K562 (cell line): ENCODE results near the gene SCARF2. TPM values are rescaled to one million over a fixed set of nuclear protein-coding genes. Genes with fewer than 3 reads are reported as not detected.
"Not testable (repeated sequence)": the region's sequence is repeated elsewhere in the genome, so short reads cannot be mapped to it uniquely, and the experiment has no call there.

Experiments used
- ATAC-seq: fragments of 200-7000 bp; cut with Tn5 transposase; 3 replicates; pipeline ENCODE4 v1.9.1; 2020; ENCODE audit warnings: moderate library complexity
- BruUV-seq: library from RNA; stranded (reverse); fragments of 400-500 nt; replicated peaks from 2 replicates; lab custom pipeline; 2021; lab: Mats Ljungman, UMichigan
- CTCF ChIA-PET: fragments of 300-600 bp; formaldehyde crosslinking; extraction: SDS; loops from one replicate; lab custom pipeline; 2021; ENCODE audit warnings: low intra/inter-chr PET ratio; lab: Yijun Ruan, JAX
- POLR2A ChIA-PET: fragments of 300-600, 350-650 bp; sonication (Branson Sonifier 250); formaldehyde crosslinking; extraction: SDS; loops from one replicate; lab custom pipeline; 2021; ENCODE audit warnings: antibody characterized with exemption, inconsistent platforms; lab: Yijun Ruan, JAX
- DNase-seq, 4 experiments: peaks; one replicate each; pipeline versions ENCODE4 v3.0.0 to v3.0.0-alpha.2; 2011 to 2018; ENCODE audit warnings: low spot score in 3 of 4, mixed read lengths in 3 of 4; ENCODE audit errors: extremely low read depth in 1 of 4
- FAIRE-seq: peaks from 2 replicates; lab custom pipeline; 2011; peaks lifted over from hg19 to GRCh38; lab: Jason Lieb, UNC
- H2AFZ ChIP-seq: 2 replicates; pipeline ENCODE4 v1.6.0; 2011; ENCODE audit warnings: low read depth, low read length, control low read depth, inconsistent platforms
- H3K27ac ChIP-seq: fragments of 200-600 bp; 3 replicates; pipeline ENCODE4 v1.8.0; 2011; ENCODE audit warnings: low read depth, mild to moderate bottlenecking, control low read depth, inconsistent platforms, low read length, moderate library complexity, mixed read lengths; ENCODE audit errors: extremely low read depth
- H3K27me3 ChIP-seq, 2 experiments: fragments of 300-600 bp in 1 of 2; 2 replicates in 1 of 2; 3 replicates in 1 of 2; pipeline versions ENCODE4 v1.6.0 to v1.8.0; 2011; ENCODE audit warnings: inconsistent platforms in 2 of 2, low read length in 2 of 2, mild to moderate bottlenecking in 1 of 2, mixed read lengths in 1 of 2, moderate library complexity in 1 of 2; ENCODE audit not compliant: control insufficient read depth in 2 of 2, insufficient read depth in 2 of 2
- H3K36me3 ChIP-seq: fragments of 300-600 bp; 3 replicates; pipeline ENCODE4 v1.8.0; 2011; ENCODE audit warnings: mild to moderate bottlenecking, low read length, inconsistent platforms; ENCODE audit not compliant: control insufficient read depth, insufficient read depth
- H3K4me1 ChIP-seq, 2 experiments: fragments of 200-600 bp in 1 of 2; replicated peaks in 1 of 2; 2 replicates in 1 of 2; 3 replicates in 1 of 2; pipeline versions ENCODE4 v1.5.1 to v1.8.0; 2011; ENCODE audit warnings: inconsistent platforms in 2 of 2, low read length in 2 of 2, mild to moderate bottlenecking in 1 of 2, mixed read lengths in 1 of 2, moderate library complexity in 1 of 2; ENCODE audit not compliant: control insufficient read depth in 2 of 2, insufficient read depth in 2 of 2
- H3K4me2 ChIP-seq: 2 replicates; pipeline ENCODE4 v1.6.1; 2011; ENCODE audit warnings: low read length, control low read depth, inconsistent platforms, mixed read lengths; ENCODE audit not compliant: insufficient read depth
- H3K4me3 ChIP-seq: fragments of 200-600 bp; sonication (generic), shearing (Covaris generic); 2 replicates; pipeline ENCODE4 v1.5.1; 2016; ENCODE audit warnings: control low read depth, inconsistent platforms
- H3K79me2 ChIP-seq: fragments of 200-600 bp; 3 replicates; pipeline ENCODE4 v1.8.0; 2011; ENCODE audit warnings: low read length, inconsistent platforms; ENCODE audit not compliant: control insufficient read depth, insufficient read depth
- H3K9ac ChIP-seq, 2 experiments: 2 replicates each; pipeline versions ENCODE4 v1.6.0 to v1.6.1; 2011; ENCODE audit warnings: low read depth in 2 of 2, low read length in 2 of 2, control low read depth in 1 of 2, inconsistent platforms in 1 of 2, mild to moderate bottlenecking in 1 of 2, mixed read lengths in 1 of 2; ENCODE audit not compliant: insufficient read depth in 1 of 2
- H3K9me1 ChIP-seq: one replicate; pipeline ENCODE4 v1.6.0; 2011; ENCODE audit warnings: inconsistent platforms, mild to moderate bottlenecking, low read length, moderate library complexity; ENCODE audit not compliant: control insufficient read depth, insufficient read depth
- H3K9me3 ChIP-seq: replicated peaks from 2 replicates; pipeline ENCODE4 v1.5.1; 2011; ENCODE audit warnings: low read depth, low read length, inconsistent platforms; ENCODE audit not compliant: control insufficient read depth, insufficient read depth
- H4K20me1 ChIP-seq: replicated peaks from 2 replicates; pipeline ENCODE4 v1.6.1; 2011; ENCODE audit warnings: low read length, inconsistent platforms, mixed read lengths; ENCODE audit not compliant: control insufficient read depth, insufficient read depth
- BCOR ChIP-seq: fragments of 450-650 bp; IDR thresholded peaks from 2 replicates; pipeline ENCODE4 v1.6.1; 2016
- CSDE1 ChIP-seq, 2 experiments: fragments of 450-650 bp; IDR thresholded peaks; 2 replicates each; pipeline ENCODE4 v1.6.1; 2016; ENCODE audit warnings: mild to moderate bottlenecking in 1 of 2
- EGR1 ChIP-seq: fragments of 450-650 bp; conservative IDR thresholded peaks from 2 replicates; pipeline ENCODE4 v1.6.1; 2017; ENCODE audit warnings: mild to moderate bottlenecking
- EZH2 ChIP-seq: IDR thresholded peaks from 2 replicates; pipeline ENCODE4 v1.6.1; 2012; ENCODE audit warnings: low read depth, mild to moderate bottlenecking, inconsistent platforms, low read length, borderline replicate concordance
- MYNN ChIP-seq, 2 experiments: sonication (generic); formaldehyde crosslinking in 1 of 2; IDR thresholded peaks; 2 replicates each; pipeline versions ENCODE4 v1.5.0 to v1.6.1; 2016 to 2020; ENCODE audit warnings: antibody characterized with exemption in 1 of 2, missing genetic modification reagents in 1 of 2
- OTX1 ChIP-seq: fragments of 450-650 bp; formaldehyde crosslinking; IDR thresholded peaks from 2 replicates; pipeline ENCODE4 v1.4.0; 2022; ENCODE audit warnings: mild to moderate bottlenecking
- TSHZ1 ChIP-seq: fragments of 250-450 bp; sonication (Bioruptor Pico); IDR thresholded peaks from 2 replicates; pipeline ENCODE4 v1.4.0; 2020; ENCODE audit warnings: mild to moderate bottlenecking, moderate library complexity
- ZNF282 ChIP-seq: sonication (generic); formaldehyde crosslinking; IDR thresholded peaks from 2 replicates; pipeline ENCODE4 v1.8.1; 2023; ENCODE audit warnings: missing genetic modification reagents
- ZNF75A ChIP-seq: fragments of 450-650 bp; formaldehyde crosslinking; IDR thresholded peaks from 2 replicates; pipeline ENCODE4 v1.4.0; 2020; ENCODE audit warnings: mild to moderate bottlenecking
- WGBS: fragments of 100-300 bp; shearing (Covaris generic); methylation state at CpG from one replicate; pipeline ENCODE4 v1.1.6; 2016; ENCODE audit warnings: low coverage, mixed read lengths; ENCODE audit not compliant: insufficient coverage; ENCODE audit errors: missing lambda C conversion rate; 5-methylcytosine and 5-hydroxymethylcytosine counted together
- in situ Hi-C: fragments of 300-500 bp; cut with MboI; formaldehyde crosslinking; loops from 4 replicates; pipeline ENCODE4 v1.15.0; 2018; ENCODE audit warnings: inconsistent platforms, mixed read lengths
- intact Hi-C: fragments of 100-400 bp; cut with micrococcal nuclease; formaldehyde crosslinking; loops from 2 replicates; pipeline ENCODE4 v1.14.2; 2022
- polyA plus RNA-seq, 8 experiments: library from polyadenylated mRNA; depleted of rRNA in 4 of 8; stranded (reverse) in 5 of 8; unstranded in 3 of 8; fragments of >200 nt; fragmentation: Nextera tagmentation in 2 of 8; fragmentation: Illumina TruSeq in 1 of 8; extraction: Ambion mirVana in 2 of 8; extraction: Trizol in 1 of 8; gene quantifications; 2 replicates each; pipeline versions ENCODE4 v1.2.1 to v1.2.3, GENCODE V29; 2011 to 2014; ENCODE audit warnings: inconsistent platforms in 1 of 8, missing spikeins in 1 of 8
- total RNA-seq, 7 experiments: library from RNA; depleted of rRNA in 6 of 7; stranded (reverse); fragments of >200 nt in 6 of 7; fragmentation: Illumina TruSeq in 2 of 7; extraction: Trizol in 2 of 7; gene quantifications; 2 replicates each; pipeline versions ENCODE4 v1.2.1 to v1.2.3, GENCODE V29; 2011 to 2021; ENCODE audit warnings: low replicate concordance in 1 of 7

The SCARF2 gene
- total and polyA plus RNA-seq, 9 of the 15 experiments (the other 6 are each of a cell fraction or from before 2014, with no cell fraction given) = 0.06 to 0.32 (median 0.21) TPM; not detected in 5

- no peak for TF ChIP-seq ZNF282 (CRISPR knock-in tag)
- no peak for TF ChIP-seq CSDE1 (IDR thresholded peaks at IDR 0.05)
- TF ChIP-seq ZNF75A (CRISPR knock-in tag) = no peak
- TF ChIP-seq TSHZ1 (CRISPR knock-in tag) = no peak
- no peak for TF ChIP-seq MYNN (IDR thresholded peaks at IDR 0.05)
- peak; percentile 46; the same call in 1 of the 2 replicates for TF ChIP-seq MYNN (CRISPR knock-in tag; IDR thresholded peaks at IDR 0.05)
Observed at GRCh38 chr22:20378110-20378509, 59.5 kb downstream of the SCARF2 start (continued).

GRCh38 chr22:20376983-20377382, 60.6 kb downstream of the SCARF2 start:
- WGBS = 5% methylated on average over 11 of the region's 11 CpGs
- in situ Hi-C loops, CTCF ChIA-PET, H4K20me1 ChIP-seq, ATAC-seq, H3K27ac ChIP-seq, H3K9me1 ChIP-seq, DNase-seq, FAIRE-seq, H3K4me2 ChIP-seq, H3K4me1 ChIP-seq, BruUV-seq, intact Hi-C loops, H3K9me3 ChIP-seq, H2AFZ ChIP-seq, H3K36me3 ChIP-seq, H3K9ac ChIP-seq, H3K79me2 ChIP-seq, H3K4me3 ChIP-seq: not testable (repeated sequence)
- POLR2A ChIA-PET = interaction anchor here (0.7 to 6.0 kb wide), 6 partner anchors 9 to 86 kb away, joined by 3 to 62 read pairs (median 3); partner anchors contain the start of genes DGCR6L and ZNF74
- peaks cover 55% of the 10 kb centered on the region in 2 experiments for H3K27me3 ChIP-seq
- TF ChIP-seq EZH2 (0 out of 2 replicates have a peak, but pooled peaks have one; percentile 66), BCOR (0 out of 2 replicates have a peak, but pooled peaks have one; percentile 52), EGR1 (peak; percentile 45), OTX1 (CRISPR knock-in tag) (0 out of 2 replicates have a peak, but pooled peaks have one; percentile 22)
